ENCODE results near the gene SSTR3.

DNA sequence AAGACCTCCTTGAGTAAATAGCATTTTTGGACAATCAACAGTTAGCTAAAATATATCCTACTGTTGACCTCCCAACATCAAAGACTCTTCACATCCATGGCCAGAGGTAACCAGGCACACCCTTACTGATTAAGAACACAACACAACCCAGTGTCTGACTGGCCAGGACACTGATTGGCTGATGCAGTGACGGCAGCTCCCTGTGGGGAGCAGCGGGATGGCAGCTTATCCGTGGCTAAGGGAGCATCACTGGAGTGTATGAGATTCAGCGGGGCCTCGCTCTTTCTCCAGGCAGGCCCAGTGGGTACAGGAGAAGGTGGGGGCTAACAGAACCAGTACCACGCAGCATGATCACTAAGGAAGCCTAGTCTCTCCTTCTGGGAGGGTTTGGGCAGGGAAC, 52.2 kb downstream of the SSTR3 start:
- TF ChIP-seq GATA2 (IDR thresholded peaks at IDR 0.05; ENCODE audit: low read depth, low read length) = no peak
- no peak for TF ChIP-seq GATA3 (IDR thresholded peaks at IDR 0.05; ENCODE audit: low read depth, low read length)

Measured in SH-SY5Y (cell line).